ENCODE measurements around the gene LCN6.

- TF ChIP-seq, protein P1, sequence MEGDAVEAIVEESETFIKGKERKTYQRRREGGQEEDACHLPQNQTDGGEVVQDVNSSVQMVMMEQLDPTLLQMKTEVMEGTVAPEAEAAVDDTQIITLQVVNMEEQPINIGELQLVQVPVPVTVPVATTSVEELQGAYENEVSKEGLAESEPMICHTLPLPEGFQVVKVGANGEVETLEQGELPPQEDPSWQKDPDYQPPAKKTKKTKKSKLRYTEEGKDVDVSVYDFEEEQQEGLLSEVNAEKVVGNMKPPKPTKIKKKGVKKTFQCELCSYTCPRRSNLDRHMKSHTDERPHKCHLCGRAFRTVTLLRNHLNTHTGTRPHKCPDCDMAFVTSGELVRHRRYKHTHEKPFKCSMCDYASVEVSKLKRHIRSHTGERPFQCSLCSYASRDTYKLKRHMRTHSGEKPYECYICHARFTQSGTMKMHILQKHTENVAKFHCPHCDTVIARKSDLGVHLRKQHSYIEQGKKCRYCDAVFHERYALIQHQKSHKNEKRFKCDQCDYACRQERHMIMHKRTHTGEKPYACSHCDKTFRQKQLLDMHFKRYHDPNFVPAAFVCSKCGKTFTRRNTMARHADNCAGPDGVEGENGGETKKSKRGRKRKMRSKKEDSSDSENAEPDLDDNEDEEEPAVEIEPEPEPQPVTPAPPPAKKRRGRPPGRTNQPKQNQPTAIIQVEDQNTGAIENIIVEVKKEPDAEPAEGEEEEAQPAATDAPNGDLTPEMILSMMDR (IDR thresholded peaks at IDR 0.05; ENCODE audit: low read depth, low read length, poor library complexity, severe bottlenecking): peak; percentile 11
- no peak for TF ChIP-seq EZH2phosphoT487 (IDR thresholded peaks at IDR 0.05; ENCODE audit: borderline replicate concordance, low read length)
Observed at GRCh38 chr9:136741883-136742571, 6.3 kb downstream of the LCN6 start.
